Neural crest cell (in vitro differentiated cells): Measurements from ENCODE around the gene ETV3L. TPM values are rescaled to one million over a fixed set of nuclear protein-coding genes. Genes with fewer than 3 reads are reported as not detected.

Source experiments
- DNase-seq: peaks from one replicate; pipeline ENCODE4 v3.0.0; 2021; ENCODE audit warnings: low read depth, mixed read lengths, low spot score
- H3K27ac Mint-ChIP-seq: one replicate; pipeline ENCODE4 v1.8.0; 2021; ENCODE audit warnings: mild to moderate bottlenecking, mixed read lengths; ENCODE audit not compliant: unreplicated experiment
- H3K27me3 Mint-ChIP-seq: 2 replicates; pipeline ENCODE4 v1.8.0; 2021; ENCODE audit warnings: low read depth, mild to moderate bottlenecking, mixed read lengths
- H3K36me3 Mint-ChIP-seq: 2 replicates; pipeline ENCODE4 v1.8.0; 2021; ENCODE audit warnings: low read depth, mild to moderate bottlenecking, mixed read lengths
- H3K4me1 Mint-ChIP-seq: 2 replicates; pipeline ENCODE4 v1.8.0; 2021; ENCODE audit warnings: mixed read lengths
- H3K4me3 Mint-ChIP-seq: one replicate; pipeline ENCODE4 v1.8.0; 2021; ENCODE audit warnings: mild to moderate bottlenecking, mixed read lengths
- H3K9me3 Mint-ChIP-seq: 2 replicates; pipeline ENCODE4 v1.8.0; 2021; ENCODE audit warnings: mixed read lengths
- total RNA-seq: library from RNA; stranded (reverse); gene quantifications from 2 replicates; pipeline ENCODE4 v1.2.1, GENCODE V29; 2021
- TF ChIP-seq, protein P1 (sequence below): fragments of 200-600 bp; sonication (generic); conservative IDR thresholded peaks from 2 replicates; pipeline ENCODE4 v1.5.0; 2021; ENCODE audit warnings: antibody characterized with exemption, mild to moderate bottlenecking

The ETV3L gene
- total RNA-seq, 1 donor from 2014 or later = 0.19 TPM

DNA sequence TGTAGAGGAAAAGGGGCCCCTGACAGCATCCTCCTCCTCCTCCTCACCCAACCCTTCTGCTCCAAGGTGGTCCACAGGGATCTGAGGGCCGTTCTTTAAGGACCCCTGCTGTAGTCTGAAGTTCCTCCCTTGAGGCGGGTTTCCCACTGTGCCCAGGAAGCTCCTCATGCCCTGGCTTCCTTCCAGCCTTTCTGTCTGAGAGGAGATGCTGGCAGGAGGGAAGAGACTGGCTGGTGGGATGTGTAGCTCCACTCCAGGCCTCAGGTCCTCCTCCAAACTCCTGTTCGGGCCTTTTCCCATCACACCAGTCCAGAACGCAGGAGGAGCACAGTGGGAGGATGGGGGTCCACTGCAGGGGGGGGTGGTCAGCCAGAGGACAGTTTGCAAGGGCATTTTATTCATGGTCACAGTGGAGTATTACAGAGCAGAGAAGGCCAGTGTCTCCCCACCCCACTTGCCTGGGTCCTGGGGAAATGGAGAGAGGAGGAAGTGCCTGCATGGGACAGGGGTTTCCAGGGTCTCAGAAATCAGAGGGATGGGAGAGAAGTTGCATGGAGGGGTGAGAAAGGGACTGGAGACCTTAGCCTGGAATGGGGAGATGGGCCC lies 7.8 kb downstream of the ETV3L start:
- H3K4me3 Mint-ChIP-seq = no peak overlapping the region
- no peak for DNase-seq
- H3K4me1 Mint-ChIP-seq = peaks cover 20% of the 10 kb centered on the region
- no peaks in the 10 kb centered on the region for H3K36me3 Mint-ChIP-seq
- H3K27me3 Mint-ChIP-seq = no peaks in the 10 kb centered on the region
- no peaks in the 10 kb centered on the region for H3K9me3 Mint-ChIP-seq
- no peak overlapping the region for H3K27ac Mint-ChIP-seq
- TF ChIP-seq, protein P1, sequence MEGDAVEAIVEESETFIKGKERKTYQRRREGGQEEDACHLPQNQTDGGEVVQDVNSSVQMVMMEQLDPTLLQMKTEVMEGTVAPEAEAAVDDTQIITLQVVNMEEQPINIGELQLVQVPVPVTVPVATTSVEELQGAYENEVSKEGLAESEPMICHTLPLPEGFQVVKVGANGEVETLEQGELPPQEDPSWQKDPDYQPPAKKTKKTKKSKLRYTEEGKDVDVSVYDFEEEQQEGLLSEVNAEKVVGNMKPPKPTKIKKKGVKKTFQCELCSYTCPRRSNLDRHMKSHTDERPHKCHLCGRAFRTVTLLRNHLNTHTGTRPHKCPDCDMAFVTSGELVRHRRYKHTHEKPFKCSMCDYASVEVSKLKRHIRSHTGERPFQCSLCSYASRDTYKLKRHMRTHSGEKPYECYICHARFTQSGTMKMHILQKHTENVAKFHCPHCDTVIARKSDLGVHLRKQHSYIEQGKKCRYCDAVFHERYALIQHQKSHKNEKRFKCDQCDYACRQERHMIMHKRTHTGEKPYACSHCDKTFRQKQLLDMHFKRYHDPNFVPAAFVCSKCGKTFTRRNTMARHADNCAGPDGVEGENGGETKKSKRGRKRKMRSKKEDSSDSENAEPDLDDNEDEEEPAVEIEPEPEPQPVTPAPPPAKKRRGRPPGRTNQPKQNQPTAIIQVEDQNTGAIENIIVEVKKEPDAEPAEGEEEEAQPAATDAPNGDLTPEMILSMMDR = no peak

DNA sequence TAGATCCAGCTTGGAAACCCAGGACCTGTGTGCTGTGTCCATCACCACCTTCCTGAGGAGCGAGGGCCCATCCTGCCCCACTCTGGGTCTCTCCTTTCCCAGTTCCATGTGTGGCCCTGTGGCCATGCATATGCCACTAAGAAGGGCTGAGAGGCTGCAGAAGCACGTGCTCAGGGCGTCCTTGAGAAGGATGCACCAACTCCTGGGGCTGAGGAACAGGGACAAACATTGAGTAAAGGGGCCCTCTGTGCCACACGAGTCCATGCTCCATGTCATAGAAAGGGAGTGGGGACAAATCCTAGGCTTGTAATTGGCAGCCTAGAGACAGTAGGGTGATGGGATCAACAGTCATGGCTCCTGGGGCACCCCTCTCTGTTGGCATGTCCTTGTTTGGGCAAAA lies 8.4 kb downstream of the ETV3L start:
- Mint-ChIP-seq H3K9me3 (no peaks in the 10 kb centered on the region), H3K36me3 (no peaks in the 10 kb centered on the region), H3K27me3 (no peaks in the 10 kb centered on the region), H3K4me3 (no peak overlapping the region), H3K4me1 (peaks cover 20% of the 10 kb centered on the region), H3K27ac (no peak overlapping the region)
- DNase-seq = no peak
- TF ChIP-seq, protein P1 = no peak

GRCh38 chr1:157090771-157091170 lies 8.8 kb downstream of the ETV3L start:
- Mint-ChIP-seq H3K27me3 (no peaks in the 10 kb centered on the region), H3K4me3 (no peak overlapping the region), H3K9me3 (no peaks in the 10 kb centered on the region), H3K27ac (no peak overlapping the region), H3K36me3 (no peaks in the 10 kb centered on the region), H3K4me1 (peaks cover 20% of the 10 kb centered on the region)
- TF ChIP-seq, protein P1 = no peak
- DNase-seq = no peak

DNA sequence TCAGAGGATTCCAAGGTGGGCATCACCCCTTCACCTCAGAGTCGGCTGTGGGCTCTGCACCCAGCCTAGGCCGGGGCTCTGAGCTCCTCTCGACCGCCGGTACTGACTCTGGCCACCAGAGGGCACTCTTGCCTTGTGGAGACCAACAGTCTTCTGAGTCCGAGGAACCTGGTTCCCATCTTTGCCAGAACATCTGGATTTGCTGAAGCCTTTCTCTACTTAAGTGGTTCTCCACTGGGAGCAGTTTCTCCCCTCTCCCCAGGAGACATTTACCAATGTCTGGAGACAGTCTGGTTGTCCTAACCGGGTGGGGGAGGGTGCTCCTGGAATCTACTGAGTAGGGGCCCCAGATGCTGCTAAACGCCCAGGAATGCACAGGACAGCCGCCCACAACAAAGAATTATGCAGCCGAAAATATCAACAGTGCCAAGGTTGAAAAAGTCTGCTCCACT lies 9.4 kb downstream of the ETV3L start:
- TF ChIP-seq, protein P1 = peak; percentile 98
- peak; percentile 98 for DNase-seq
- Mint-ChIP-seq H3K4me3 (no peak overlapping the region), H3K9me3 (no peaks in the 10 kb centered on the region), H3K4me1 (peaks cover 20% of the 10 kb centered on the region), H3K36me3 (no peaks in the 10 kb centered on the region), H3K27ac (peak overlapping the region; percentile 64), H3K27me3 (no peaks in the 10 kb centered on the region)

- Mint-ChIP-seq H3K4me3 (no peak overlapping the region), H3K4me1 (peaks cover 20% of the 10 kb centered on the region), H3K27ac (peak overlapping the region; percentile 64), H3K27me3 (no peaks in the 10 kb centered on the region), H3K9me3 (no peaks in the 10 kb centered on the region), H3K36me3 (no peaks in the 10 kb centered on the region)
- no peak for DNase-seq
- TF ChIP-seq, protein P1 = no peak
Observed at GRCh38 chr1:157089789-157090188, 9.8 kb downstream of the ETV3L start.
